Transverse colon (tissue), 3 donors: Measurements from ENCODE around the gene XPNPEP3.

Experiments
- EP300 ChIP-seq: sonication (generic); formaldehyde crosslinking; IDR thresholded peaks from one replicate; pipeline ENCODE4 v1.6.1; 2017; ENCODE audit warnings: antibody characterized with exemption, low read depth
- TF ChIP-seq, protein P1 (sequence below), 5 experiments: fragments of 200-600 bp in 3 of 5; fragments of 450-650 bp in 2 of 5; sonication (generic) in 3 of 5; IDR thresholded peaks; 1 replicate in 2 of 5; 2 replicates in 3 of 5; pipeline ENCODE4 v1.5.1; 2016 to 2017; ENCODE audit warnings: antibody characterized with exemption in 5 of 5, inconsistent platforms in 3 of 5, mild to moderate bottlenecking in 2 of 5, moderate library complexity in 1 of 5

DNA sequence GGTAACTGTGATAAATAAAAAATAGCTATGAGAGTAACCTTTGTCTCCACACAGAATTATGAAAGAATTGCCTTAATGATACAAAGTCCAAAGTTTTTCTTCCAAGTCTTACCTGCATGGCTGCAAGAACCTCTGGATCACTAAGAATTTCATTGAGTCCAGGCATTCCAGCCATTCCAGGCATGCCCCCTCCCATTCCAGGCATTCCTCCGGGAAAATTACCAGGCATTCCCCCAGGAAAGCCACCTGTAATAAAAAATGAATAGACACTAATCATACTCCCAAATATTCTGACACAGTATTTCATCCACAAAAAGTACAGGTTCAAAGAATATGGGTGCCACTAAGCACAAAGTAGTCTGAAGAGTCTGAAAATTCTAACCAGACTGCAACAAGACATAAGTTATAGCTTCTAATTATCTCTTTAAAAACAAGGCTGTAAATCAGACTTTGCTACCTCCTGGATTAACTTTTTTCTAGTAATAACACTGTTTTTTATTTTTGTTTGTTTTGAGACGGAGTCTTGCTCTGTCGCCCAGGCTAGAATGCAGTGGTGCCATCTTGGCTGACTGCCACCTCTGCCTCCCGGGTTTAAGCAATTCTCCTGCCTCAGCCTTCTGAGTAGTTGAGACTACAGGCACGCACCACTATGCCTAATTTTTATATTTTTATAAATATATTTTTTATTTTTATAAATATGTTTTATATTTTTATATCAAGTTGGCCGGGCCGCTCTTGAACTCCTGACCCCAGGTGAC is 29.8 kb upstream of the XPNPEP3 start:
- TF ChIP-seq, protein P1, sequence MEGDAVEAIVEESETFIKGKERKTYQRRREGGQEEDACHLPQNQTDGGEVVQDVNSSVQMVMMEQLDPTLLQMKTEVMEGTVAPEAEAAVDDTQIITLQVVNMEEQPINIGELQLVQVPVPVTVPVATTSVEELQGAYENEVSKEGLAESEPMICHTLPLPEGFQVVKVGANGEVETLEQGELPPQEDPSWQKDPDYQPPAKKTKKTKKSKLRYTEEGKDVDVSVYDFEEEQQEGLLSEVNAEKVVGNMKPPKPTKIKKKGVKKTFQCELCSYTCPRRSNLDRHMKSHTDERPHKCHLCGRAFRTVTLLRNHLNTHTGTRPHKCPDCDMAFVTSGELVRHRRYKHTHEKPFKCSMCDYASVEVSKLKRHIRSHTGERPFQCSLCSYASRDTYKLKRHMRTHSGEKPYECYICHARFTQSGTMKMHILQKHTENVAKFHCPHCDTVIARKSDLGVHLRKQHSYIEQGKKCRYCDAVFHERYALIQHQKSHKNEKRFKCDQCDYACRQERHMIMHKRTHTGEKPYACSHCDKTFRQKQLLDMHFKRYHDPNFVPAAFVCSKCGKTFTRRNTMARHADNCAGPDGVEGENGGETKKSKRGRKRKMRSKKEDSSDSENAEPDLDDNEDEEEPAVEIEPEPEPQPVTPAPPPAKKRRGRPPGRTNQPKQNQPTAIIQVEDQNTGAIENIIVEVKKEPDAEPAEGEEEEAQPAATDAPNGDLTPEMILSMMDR (IDR thresholded peaks at IDR 0.05), result no peak
- TF ChIP-seq EP300, result no peak
